Lower leg skin (tissue), 3 donors: ENCODE measurements around the gene ABCG1.

Experiments
- CTCF ChIP-seq, 3 donors: fragments of 450-650 bp; IDR thresholded peaks; one replicate each; pipeline ENCODE4 v1.5.1; 2016; ENCODE audit warnings: antibody characterized with exemption in 3 of 3, mild to moderate bottlenecking in 3 of 3, moderate library complexity in 2 of 3
- POLR2A ChIP-seq, 2 donors: fragments of 450-650 bp; IDR thresholded peaks; one replicate each; pipeline ENCODE4 v1.6.1; 2016 to 2017; ENCODE audit warnings: antibody characterized with exemption in 2 of 2, mild to moderate bottlenecking in 1 of 2, moderate library complexity in 1 of 2

GRCh38 chr21:42171091-42172053, 47.6 kb upstream of the ABCG1 start:
- TF ChIP-seq CTCF (IDR thresholded peaks at IDR 0.05) (no peak), POLR2A (IDR thresholded peaks at IDR 0.05) (no peak)
